Activated naive CD4-positive, alpha-beta T cell treated with Interleukin-2 at 50 U/mL for 16 hours (primary cell): ENCODE measurements around the gene PAX7.

Experiments
- DNase-seq: peaks from one replicate; pipeline ENCODE4 v3.0.0-alpha.2; 2020

The PAX7 gene

GRCh38 chr1:18642278-18643095, 11.8 kb downstream of the PAX7 start:
- DNase-seq = no peak

GRCh38 chr1:18643154-18644012, 12.7 kb downstream of the PAX7 start:
- no peak for DNase-seq

DNA sequence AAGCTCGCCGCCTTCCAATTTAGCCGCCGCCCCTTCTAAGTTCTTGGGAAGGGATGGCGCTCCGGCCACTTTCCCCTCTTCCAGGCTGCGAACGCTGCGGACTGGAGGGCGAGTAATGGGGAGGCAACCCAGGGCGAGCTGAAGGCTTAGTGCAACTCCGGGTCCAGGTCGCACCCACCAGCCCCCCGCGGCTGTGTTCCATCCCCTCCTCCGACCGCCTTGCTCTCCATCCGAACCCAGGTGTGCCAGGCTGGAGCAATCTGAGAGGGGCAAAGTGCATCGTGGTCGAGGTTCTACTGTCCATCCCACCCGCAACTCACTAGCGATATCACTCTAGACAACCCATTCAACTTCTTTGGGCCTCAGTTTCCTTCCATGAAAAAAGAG, 13.4 kb downstream of the PAX7 start:
- DNase-seq = no peak

DNA sequence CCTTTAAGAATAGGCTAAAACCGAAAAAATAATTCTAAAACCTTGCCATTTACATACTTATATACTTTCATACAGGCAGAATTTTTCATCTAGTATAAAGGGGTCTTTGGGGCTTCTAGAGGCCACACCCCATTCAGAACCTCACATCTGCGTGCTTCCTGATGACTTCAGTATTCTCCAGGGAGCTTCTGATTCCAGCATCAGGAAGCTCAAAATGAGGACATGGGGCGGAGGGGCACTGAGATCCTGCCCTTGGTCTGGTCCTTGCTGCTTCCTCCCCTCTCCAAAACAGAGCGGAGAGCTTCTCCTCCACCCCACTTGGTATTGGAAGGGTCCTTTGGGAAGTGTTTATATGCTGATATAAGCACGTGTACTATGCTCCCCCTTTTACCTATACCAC, 13.8 kb downstream of the PAX7 start:
- DNase-seq = no peak

GRCh38 chr1:18644973-18645746, 14.5 kb downstream of the PAX7 start:
- no peak for DNase-seq

GRCh38 chr1:18645747-18646090, 15.1 kb downstream of the PAX7 start:
- no peak for DNase-seq

DNA sequence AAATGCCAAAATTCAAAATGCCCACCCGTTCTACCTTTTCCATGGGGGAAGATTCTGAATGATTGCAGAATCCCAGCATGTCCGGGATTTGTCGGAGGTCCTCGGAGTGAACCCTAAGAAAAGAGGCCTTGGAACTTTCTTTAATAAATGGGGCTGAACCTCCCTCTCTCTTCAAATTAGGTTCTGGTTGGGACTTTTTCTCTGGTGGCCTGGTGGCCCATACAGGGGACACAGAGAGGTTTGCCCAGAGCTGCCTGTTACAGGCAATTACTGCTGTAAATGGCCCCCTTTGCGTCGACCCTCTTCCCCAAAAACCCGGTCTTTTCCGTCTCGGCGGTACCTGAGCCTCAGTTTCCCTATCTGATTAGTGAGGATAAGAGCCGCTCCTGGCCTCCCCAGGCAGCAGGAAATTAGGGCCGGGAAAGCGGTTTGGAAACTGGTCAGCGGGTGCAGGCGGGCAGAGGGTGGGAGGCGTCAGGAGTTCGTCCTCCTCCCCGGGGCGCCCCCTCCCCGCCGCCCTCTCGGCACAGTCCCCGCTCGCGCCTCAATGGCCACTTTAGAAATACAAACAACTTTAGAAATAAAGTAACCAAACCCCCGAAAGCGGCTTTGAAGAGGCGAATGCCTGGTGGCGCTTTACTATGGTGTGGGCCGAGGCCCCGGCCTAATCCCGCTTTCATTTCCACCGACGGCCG, 15.6 kb downstream of the PAX7 start:
- no peak for DNase-seq

DNA sequence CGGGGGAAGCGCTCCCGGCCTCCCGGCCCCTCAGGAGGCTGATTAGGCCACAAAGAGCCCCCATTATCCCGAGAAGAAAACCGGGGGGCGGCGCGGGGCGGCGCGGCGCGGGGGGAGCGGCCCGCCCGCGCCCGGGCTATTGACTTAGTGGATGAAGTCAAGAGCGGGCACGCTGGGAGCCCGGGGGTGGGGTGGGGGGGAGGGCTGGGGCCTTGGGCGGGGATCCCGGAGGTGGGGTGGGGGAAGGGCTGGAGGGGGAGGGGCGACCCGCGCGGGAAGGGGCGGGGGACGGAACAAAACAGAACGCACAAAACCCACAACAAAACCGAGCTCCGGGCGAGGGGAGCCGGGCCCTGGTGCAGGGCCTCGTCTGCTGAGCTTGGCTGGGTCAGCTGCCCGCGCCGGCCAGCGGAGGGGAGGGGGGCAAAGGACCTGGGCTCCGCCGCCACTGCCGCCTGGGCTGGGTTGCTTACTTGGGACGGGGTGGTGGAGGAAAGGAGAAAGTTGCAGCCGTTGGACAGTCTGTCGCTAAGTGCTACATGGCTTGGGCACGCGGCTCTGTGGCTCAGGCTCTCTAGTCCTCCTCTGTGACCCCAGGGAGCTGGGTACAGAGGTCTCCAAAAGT, 16.3 kb downstream of the PAX7 start:
- DNase-seq = no peak

- no peak for DNase-seq
Observed at GRCh38 chr1:18647681-18648214, 17.1 kb downstream of the PAX7 start.

DNA sequence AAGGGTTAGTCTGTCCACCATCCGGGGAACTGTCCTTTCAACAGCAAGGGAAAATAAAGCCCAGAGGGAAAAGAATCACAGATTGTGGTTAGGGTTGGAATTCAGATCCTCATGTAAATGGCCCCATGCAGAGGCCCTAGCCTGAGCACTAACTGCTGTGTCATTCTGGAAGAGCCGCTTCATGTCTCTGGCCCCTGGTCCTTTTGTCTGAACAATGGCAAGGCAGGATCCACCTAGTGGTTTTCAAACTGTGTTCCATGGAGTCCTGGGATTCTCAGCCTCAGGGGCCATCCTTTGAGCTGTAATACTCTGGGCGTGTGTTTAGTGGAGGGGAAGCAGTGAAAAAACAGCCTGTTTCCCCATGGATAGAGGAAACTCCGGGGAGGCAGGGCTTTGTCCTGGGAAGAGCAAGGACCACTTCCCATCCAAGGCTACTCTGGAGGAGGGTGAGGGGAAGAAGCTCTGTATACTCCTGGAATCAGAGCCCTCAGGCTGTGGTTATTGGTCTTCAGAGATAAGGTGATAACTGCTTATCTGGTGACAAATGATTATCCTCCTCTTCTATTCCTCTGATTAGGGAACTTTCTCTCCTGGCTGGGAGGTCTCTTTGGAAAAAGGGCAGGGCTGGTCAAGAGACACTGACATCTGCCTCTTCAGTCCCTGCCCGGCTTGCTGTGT, 19.2 kb downstream of the PAX7 start:
- DNase-seq = no peak

- no peak for DNase-seq
Observed at GRCh38 chr1:18651713-18652112, 21.1 kb downstream of the PAX7 start.

DNA sequence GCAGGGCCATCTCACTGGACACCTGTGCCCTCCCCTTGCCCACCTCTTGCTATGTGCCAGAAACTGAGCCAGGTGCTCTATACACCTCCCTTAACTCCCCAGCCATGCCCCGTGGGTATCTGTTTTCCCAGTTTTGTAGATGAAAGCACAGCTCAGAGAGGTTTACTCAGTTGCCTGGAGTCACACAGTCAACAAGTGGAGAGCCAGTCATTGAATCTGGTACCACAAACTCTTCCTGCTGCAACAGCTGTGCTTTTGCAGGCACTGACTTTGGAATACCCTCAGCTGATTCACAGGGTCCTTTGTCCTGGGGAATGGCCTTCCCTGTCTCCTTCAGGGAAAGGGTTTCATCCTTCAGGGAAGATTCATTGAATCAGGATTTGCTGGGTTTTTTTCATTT, 22.1 kb downstream of the PAX7 start:
- no peak for DNase-seq

DNA sequence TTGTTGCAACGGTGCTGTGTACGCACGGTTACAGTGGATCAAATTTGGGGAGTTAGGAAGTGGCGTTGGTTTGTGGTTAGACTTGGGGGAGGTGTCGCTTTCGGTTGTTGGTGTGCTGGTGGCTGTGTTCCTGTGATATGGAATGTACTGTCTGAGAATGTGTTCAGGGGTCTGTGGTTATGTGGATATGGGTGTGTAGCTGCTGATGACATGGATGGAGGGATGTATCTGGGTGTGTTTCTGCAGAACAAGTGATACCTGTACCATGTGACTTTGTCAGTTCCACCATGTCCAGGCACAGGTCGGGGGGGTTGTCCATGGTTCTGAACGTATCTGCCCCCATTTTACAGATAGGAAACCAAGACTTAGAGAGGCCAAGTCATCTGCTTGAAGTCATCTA, 22.7 kb downstream of the PAX7 start:
- no peak for DNase-seq

DNA sequence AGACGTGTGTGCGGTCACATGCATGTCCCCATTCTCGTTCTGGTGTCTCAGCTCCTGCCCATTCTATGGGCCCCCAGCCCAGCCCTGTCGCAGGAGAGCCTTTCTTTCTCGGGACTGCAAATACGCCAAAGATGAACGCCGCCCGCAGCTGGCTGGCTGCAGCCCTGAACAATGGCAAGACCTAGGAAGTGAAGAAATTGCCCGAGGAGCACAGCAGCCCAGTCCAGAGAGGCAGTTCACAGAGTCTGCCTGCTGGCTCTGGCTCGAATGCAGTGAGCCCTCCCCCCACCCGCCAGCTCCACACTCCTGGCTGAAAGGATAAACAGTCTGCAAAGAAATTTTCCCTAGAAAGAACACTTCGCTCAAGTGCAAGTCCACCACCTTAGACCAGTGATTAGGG, 23.3 kb downstream of the PAX7 start:
- no peak for DNase-seq

- DNase-seq = no peak
Observed at GRCh38 chr1:18654599-18654998, 24.0 kb downstream of the PAX7 start.

DNA sequence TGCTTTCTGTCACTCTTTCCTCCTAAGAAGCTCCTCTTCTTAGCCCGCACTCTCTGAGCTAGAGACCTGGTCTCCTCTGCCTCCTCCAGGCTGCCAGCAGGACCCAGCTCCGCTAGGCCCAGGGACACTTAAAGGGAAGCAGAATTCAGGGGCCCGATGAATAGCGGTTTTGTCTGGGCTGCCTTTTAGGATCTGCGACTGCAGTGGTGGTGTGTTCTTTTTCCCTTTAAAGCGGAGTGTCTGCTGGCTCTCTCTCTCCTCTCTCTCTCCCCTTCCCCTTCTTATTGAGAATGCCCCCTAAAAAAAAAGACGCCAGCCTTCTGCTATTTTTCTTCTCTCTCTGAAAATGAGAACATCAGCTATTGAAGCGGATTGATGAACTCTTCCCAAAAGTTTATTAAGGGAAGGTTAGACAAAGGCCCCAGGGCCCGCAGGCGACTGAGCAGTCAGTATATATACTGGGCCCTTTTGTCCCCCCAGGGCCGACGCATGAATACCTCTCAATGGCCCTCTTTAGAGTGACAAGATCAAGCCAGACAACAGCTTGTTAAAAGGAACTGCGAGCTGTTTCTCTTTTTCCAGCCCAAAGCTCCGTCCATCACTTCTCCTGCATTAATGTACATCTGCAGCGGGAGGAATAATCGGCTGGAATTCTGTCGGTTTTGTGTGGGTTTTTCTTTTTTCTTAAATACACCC, 27.0 kb downstream of the PAX7 start:
- DNase-seq = no peak

DNA sequence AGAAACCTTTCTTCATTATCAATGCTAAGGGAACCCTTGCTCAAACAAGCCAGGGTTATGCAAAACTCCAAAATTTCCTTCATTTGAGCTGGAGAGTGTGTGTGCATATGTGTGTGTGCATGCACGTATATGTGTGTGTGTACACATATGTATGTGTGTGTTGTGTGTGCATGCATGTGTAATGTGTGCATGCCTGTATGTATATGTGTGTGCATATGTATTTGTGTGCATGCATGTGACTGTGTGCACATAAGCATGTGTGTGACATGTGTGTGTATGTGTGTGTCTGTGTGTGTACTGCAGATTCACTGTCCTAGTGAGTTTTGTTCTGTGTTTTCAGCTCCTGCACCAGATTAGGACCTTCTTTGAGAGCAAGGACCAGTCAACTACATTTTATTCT, 28.2 kb downstream of the PAX7 start:
- DNase-seq = no peak

- no peak for DNase-seq
Observed at GRCh38 chr1:18661404-18662285, 31.0 kb downstream of the PAX7 start.

DNA sequence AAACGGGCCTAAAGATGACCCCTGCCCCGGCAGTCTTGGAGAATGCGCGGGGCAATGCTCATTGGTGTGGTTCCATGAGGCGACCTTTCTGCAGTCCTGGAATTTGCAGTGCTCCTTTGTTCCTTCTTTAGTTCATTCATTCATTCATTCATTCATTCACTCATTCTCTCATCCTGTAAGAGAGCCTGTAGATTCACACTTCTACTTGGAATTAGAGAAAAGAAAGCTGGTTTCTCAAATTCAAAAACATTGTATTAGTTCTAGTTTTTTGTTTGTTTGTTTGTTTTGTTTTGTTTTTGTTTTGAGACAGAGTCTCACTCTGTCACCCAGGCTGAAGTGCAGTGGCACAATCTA, 31.6 kb downstream of the PAX7 start:
- no peak for DNase-seq

GRCh38 chr1:18666317-18666920, 35.8 kb downstream of the PAX7 start:
- no peak for DNase-seq
